HepG2 (cell line): ENCODE measurements around the gene C1QC. TPM values are rescaled to one million over a fixed set of nuclear protein-coding genes. Genes with fewer than 3 reads are reported as not detected.

Experiments used
- ATAC-seq: fragments of 200-7000 bp; cut with Tn5 transposase; 3 replicates; pipeline ENCODE4 v1.9.1; 2020; ENCODE audit warnings: mild to moderate bottlenecking, moderate library complexity
- BruUV-seq: library from RNA; stranded (reverse); fragments of 400-500 nt; replicated peaks from 2 replicates; lab custom pipeline; 2021; lab: Mats Ljungman, UMichigan
- CTCF ChIA-PET: fragments of 300-600 bp; formaldehyde crosslinking; extraction: SDS; loops from one replicate; lab custom pipeline; 2021; ENCODE audit warnings: low total read pairs, inconsistent platforms, low intra/inter-chr PET ratio; lab: Yijun Ruan, JAX
- POLR2A ChIA-PET: fragments of 350-600 bp; sonication (Branson Sonifier 250); formaldehyde crosslinking; loops from one replicate; lab custom pipeline; 2020; ENCODE audit warnings: antibody characterized with exemption, inconsistent platforms; lab: Yijun Ruan, JAX
- DNase-seq: peaks from one replicate; pipeline ENCODE4 v3.0.0-alpha.2; 2015; ENCODE audit warnings: low spot score
- FAIRE-seq: peaks from 3 replicates; lab custom pipeline; 2011; peaks lifted over from hg19 to GRCh38; lab: Jason Lieb, UNC
- H2AFZ ChIP-seq: one replicate; pipeline ENCODE4 v1.6.1; 2011; ENCODE audit warnings: low read length, inconsistent platforms
- H3K27ac ChIP-seq: fragments of 300-600 bp; 3 replicates; pipeline ENCODE4 v1.8.0; 2011; ENCODE audit warnings: mixed run types, mild to moderate bottlenecking, mixed read lengths, low read length, inconsistent platforms; ENCODE audit not compliant: insufficient read depth; ENCODE audit errors: extremely low read length
- H3K27me3 ChIP-seq, 2 experiments: fragments of 200-600 bp in 1 of 2; 2 replicates in 1 of 2; 3 replicates in 1 of 2; pipeline versions ENCODE4 v1.6.0 to v1.8.0; 2011; ENCODE audit warnings: low read length in 2 of 2, mild to moderate bottlenecking in 2 of 2, moderate library complexity in 2 of 2, inconsistent platforms in 1 of 2; ENCODE audit not compliant: insufficient read depth in 2 of 2, control insufficient read depth in 1 of 2
- H3K36me3 ChIP-seq, 2 experiments: fragments of 200-600 bp in 1 of 2; replicated peaks in 1 of 2; 2 replicates in 1 of 2; 3 replicates in 1 of 2; pipeline versions ENCODE4 v1.5.1 to v1.8.0; 2011; ENCODE audit warnings: low read length in 2 of 2, inconsistent platforms in 1 of 2; ENCODE audit not compliant: insufficient read depth in 2 of 2, control insufficient read depth in 1 of 2
- H3K4me1 ChIP-seq: 2 replicates; pipeline ENCODE4 v1.5.1; 2012; ENCODE audit warnings: low read length, inconsistent platforms; ENCODE audit not compliant: insufficient read depth
- H3K4me2 ChIP-seq: 2 replicates; pipeline ENCODE4 v1.6.0; 2011; ENCODE audit warnings: low read depth, low read length, inconsistent platforms
- H3K4me3 ChIP-seq, 3 experiments: fragments of 200-600 bp in 1 of 3; sonication (generic), shearing (Covaris generic) in 1 of 3; replicated peaks in 1 of 3; 2 replicates each; pipeline ENCODE4 v1.5.1; 2011 to 2016; ENCODE audit warnings: low read length in 3 of 3, inconsistent platforms in 2 of 3, low read depth in 2 of 3, mild to moderate bottlenecking in 2 of 3, control low read depth in 1 of 3, mixed read lengths in 1 of 3; ENCODE audit not compliant: insufficient read depth in 1 of 3
- H3K79me2 ChIP-seq: one replicate; pipeline ENCODE4 v1.6.1; 2011; ENCODE audit warnings: low read length, inconsistent platforms; ENCODE audit not compliant: insufficient read depth
- H3K9ac ChIP-seq: 2 replicates; pipeline ENCODE4 v1.6.0; 2011; ENCODE audit warnings: mild to moderate bottlenecking, low read depth, low read length, inconsistent platforms; ENCODE audit not compliant: insufficient read depth
- H3K9me3 ChIP-seq: 2 replicates; pipeline ENCODE4 v1.5.1; 2012; ENCODE audit warnings: mild to moderate bottlenecking, low read length
- H4K20me1 ChIP-seq: 2 replicates; pipeline ENCODE4 v1.6.0; 2011; ENCODE audit warnings: inconsistent platforms, mild to moderate bottlenecking, low read length, moderate library complexity; ENCODE audit not compliant: insufficient read depth
- AKAP8 ChIP-seq: sonication (generic); formaldehyde crosslinking; IDR thresholded peaks from 2 replicates; pipeline ENCODE4 v1.5.1; 2020; ENCODE audit warnings: mild to moderate bottlenecking, missing genetic modification reagents
- ETS1 ChIP-seq: sonication (generic); formaldehyde crosslinking; IDR thresholded peaks from 2 replicates; pipeline ENCODE4 v1.4.0; 2020; ENCODE audit warnings: missing genetic modification reagents
- NKX3-1 ChIP-seq: sonication (generic); formaldehyde crosslinking; IDR thresholded peaks from 2 replicates; pipeline ENCODE4 v1.5.0; 2020; ENCODE audit warnings: missing genetic modification reagents
- PBX3 ChIP-seq: sonication (generic); formaldehyde crosslinking; IDR thresholded peaks from 2 replicates; pipeline ENCODE4 v1.8.1; 2023; ENCODE audit warnings: missing genetic modification reagents, inconsistent platforms, borderline replicate concordance
- PRDM4 ChIP-seq: sonication (generic); formaldehyde crosslinking; IDR thresholded peaks from 2 replicates; pipeline ENCODE4 v1.9.0; 2021; ENCODE audit warnings: missing genetic modification reagents, borderline replicate concordance
- RBM22 ChIP-seq: fragments of 200-400 bp; formaldehyde crosslinking; optimal IDR thresholded peaks from 2 replicates; pipeline ENCODE3; 2017; ENCODE audit warnings: mild to moderate bottlenecking, low read length, moderate library complexity
- SATB2 ChIP-seq: sonication (generic); formaldehyde crosslinking; IDR thresholded peaks from 2 replicates; pipeline ENCODE4 v1.5.0; 2020; ENCODE audit warnings: missing genetic modification reagents
- SKI ChIP-seq: fragments of 450-650 bp; IDR thresholded peaks from one replicate; pipeline ENCODE4 v1.6.1; 2018; ENCODE audit warnings: mild to moderate bottlenecking; ENCODE audit not compliant: partially characterized antibody
- SOX6 ChIP-seq, 2 experiments: fragments of 450-650 bp in 1 of 2; sonication (generic) in 1 of 2; formaldehyde crosslinking in 1 of 2; IDR thresholded peaks; 2 replicates each; pipeline versions ENCODE4 v1.4.0 to v1.6.1; 2017 to 2020; ENCODE audit warnings: antibody characterized with exemption in 1 of 2, mild to moderate bottlenecking in 1 of 2, missing genetic modification reagents in 1 of 2
- TEAD3 ChIP-seq: optimal IDR thresholded peaks from 2 replicates; pipeline ENCODE3; 2016; ENCODE audit warnings: borderline replicate concordance
- ZBTB14 ChIP-seq: sonication (generic); formaldehyde crosslinking; IDR thresholded peaks from 2 replicates; pipeline ENCODE4 v1.4.0; 2020; ENCODE audit warnings: missing genetic modification reagents
- ZBTB25 ChIP-seq: IDR thresholded peaks from 2 replicates; pipeline ENCODE4 v1.6.1; 2018; ENCODE audit warnings: missing genetic modification reagents
- ZFP90 ChIP-seq: sonication (generic); formaldehyde crosslinking; IDR thresholded peaks from 2 replicates; pipeline ENCODE4 v1.8.0; 2022; ENCODE audit warnings: missing genetic modification reagents, mild to moderate bottlenecking, inconsistent platforms, borderline replicate concordance
- ZNF224 ChIP-seq: sonication (generic); formaldehyde crosslinking; IDR thresholded peaks from 2 replicates; pipeline ENCODE4 v1.5.0; 2020; ENCODE audit warnings: mild to moderate bottlenecking, missing genetic modification reagents
- ZNF333 ChIP-seq: sonication (generic); formaldehyde crosslinking; IDR thresholded peaks from 2 replicates; pipeline ENCODE4 v1.4.0; 2020; ENCODE audit warnings: mild to moderate bottlenecking, missing genetic modification reagents, borderline replicate concordance
- ZNF552 ChIP-seq: sonication (generic); formaldehyde crosslinking; IDR thresholded peaks from 2 replicates; pipeline ENCODE4 v1.9.0; 2022; ENCODE audit warnings: missing genetic modification reagents, mild to moderate bottlenecking, borderline replicate concordance
- WGBS: methylation state at CpG from one replicate; pipeline ENCODE4 v1.1.6; 2017; ENCODE audit warnings: low lambda C conversion rate; 5-methylcytosine and 5-hydroxymethylcytosine counted together
- in situ Hi-C: cut with HindIII; loops from 2 replicates; pipeline ENCODE4 v1.10.0; 2017; ENCODE audit warnings: low pct_unique_long_range_greater_than_20kb; ENCODE audit not compliant: extremely low pct_ligation_motif_present
- intact Hi-C: fragments of 100-400 bp; cut with micrococcal nuclease; formaldehyde crosslinking; loops from one replicate; pipeline ENCODE4 v1.10.0; 2022; ENCODE audit not compliant: unreplicated experiment
- polyA plus RNA-seq, 8 experiments: library from polyadenylated mRNA; depleted of rRNA in 3 of 8; stranded (reverse) in 7 of 8; unstranded in 1 of 8; fragments of >200 nt; fragmentation: Illumina TruSeq in 4 of 8; extraction: Trizol in 4 of 8; gene quantifications; 2 replicates each; pipeline versions ENCODE4 v1.2.1 to v1.2.3, GENCODE V29; 2011 to 2016; ENCODE audit warnings: low read depth in 4 of 8, missing spikeins in 1 of 8, mixed read lengths in 1 of 8; ENCODE audit not compliant: insufficient read depth in 1 of 8
- total RNA-seq, 5 experiments: library from RNA; depleted of rRNA; stranded (reverse); fragments of >200 nt; fragmentation: Illumina TruSeq; extraction: Trizol; gene quantifications; 2 replicates each; pipeline ENCODE4 v1.2.3, GENCODE V29; 2016; ENCODE audit warnings: low read depth in 1 of 5

C1QC gene
- total and polyA plus RNA-seq, 2 of the 13 experiments (the other 11 are each of a cell fraction or from before 2014, with no cell fraction given): not detected

GRCh38 chr1:22660716-22661241, 17.3 kb downstream of the C1QC start (continued):
- TF ChIP-seq SATB2 (CRISPR knock-in tag): no peak

- no peaks in the 10 kb centered on the region for H3K79me2 ChIP-seq
- 25% methylated on average over 2 of the region's 2 CpGs for WGBS
- no peak overlapping the region for H3K9ac ChIP-seq
- no peaks in the 10 kb centered on the region for H3K9me3 ChIP-seq
- DNase-seq (no peak), FAIRE-seq (no peak), ATAC-seq (no peak)
- H3K27me3 ChIP-seq: no peaks in the 10 kb centered on the region; a peak in 3 of 5 replicates
- H3K4me3 ChIP-seq: no peak overlapping the region
- H3K36me3 ChIP-seq: no peaks in the 10 kb centered on the region
- POLR2A ChIA-PET: no interaction called here
- BruUV-seq: no TSS peak
- no peak overlapping the region for H3K27ac ChIP-seq
- in situ Hi-C loops: no loop called here
- H4K20me1 ChIP-seq: no peaks in the 10 kb centered on the region
- intact Hi-C loops: no loop called here
- H3K4me1 ChIP-seq: no peaks in the 10 kb centered on the region
- H3K4me2 ChIP-seq: no peak overlapping the region
- H2AFZ ChIP-seq: no peak overlapping the region
- CTCF ChIA-PET: no interaction called here
- TF ChIP-seq ZFP90 (CRISPR knock-in tag) (no peak), TEAD3 (CRISPR knock-in tag) (no peak), NKX3-1 (CRISPR knock-in tag) (no peak), AKAP8 (CRISPR knock-in tag) (no peak), ZBTB14 (CRISPR knock-in tag) (no peak), SOX6 (IDR thresholded peaks at IDR 0.05) (no peak), SOX6 (CRISPR knock-in tag; IDR thresholded peaks at IDR 0.05) (no peak), SKI (no peak), PRDM4 (CRISPR knock-in tag) (no peak), ZBTB25 (CRISPR knock-in tag) (no peak), ETS1 (CRISPR knock-in tag) (no peak), PBX3 (CRISPR knock-in tag) (no peak), RBM22 (no peak), ZNF552 (CRISPR knock-in tag) (no peak), ZNF333 (CRISPR knock-in tag) (no peak), ZNF224 (no peak)
These were observed 18.4 kb downstream of the C1QC start for GRCh38 chr1:22661880-22662279.
